Amniotic stem cell (primary cell): ENCODE data around the gene UQCR11.
A peak's percentile ranks its signal among the peaks of the same experiment; 100 is the strongest.

Experiments used
- DNase-seq: peaks from one replicate; lab custom pipeline; 2025; lab: John Stamatoyannopoulos, UW

UQCR11 gene

GRCh38 chr19:1567116-1567847, 38.0 kb downstream of the UQCR11 start:
- DNase-seq, result no peak

GRCh38 chr19:1566392-1567115, 38.7 kb downstream of the UQCR11 start:
- peak; percentile 56 for DNase-seq

- no peak for DNase-seq
These were observed 42.0 kb downstream of the UQCR11 start for GRCh38 chr19:1563251-1563650.

- DNase-seq, result no peak
These were observed 43.9 kb downstream of the UQCR11 start for GRCh38 chr19:1561236-1561842.

- no peak for DNase-seq
These were observed 44.9 kb downstream of the UQCR11 start for GRCh38 chr19:1560286-1560882.

GRCh38 chr19:1558552-1558951, 46.7 kb downstream of the UQCR11 start:
- DNase-seq, result no peak

GRCh38 chr19:1556390-1557070, 48.7 kb downstream of the UQCR11 start:
- no peak for DNase-seq

- DNase-seq, result no peak
These were observed 49.5 kb downstream of the UQCR11 start for GRCh38 chr19:1555487-1556389.

GRCh38 chr19:1554968-1555367, 50.3 kb downstream of the UQCR11 start:
- DNase-seq, result no peak

- no peak for DNase-seq
These were observed 51.8 kb downstream of the UQCR11 start for GRCh38 chr19:1553415-1553814.

- DNase-seq, result no peak
These were observed 53.9 kb downstream of the UQCR11 start for GRCh38 chr19:1551068-1552040.

GRCh38 chr19:1549332-1549945, 55.8 kb downstream of the UQCR11 start:
- no peak for DNase-seq
